Stimulated activated CD8-positive, alpha-beta memory T cell treated with anti-CD3 and anti-CD28 coated beads, Interleukin-4, amount 100 ng/mL, for 1 hour (primary cell): Measurements from ENCODE around the gene RIPPLY3.
"Not testable (repeated sequence)": the region's sequence is repeated elsewhere in the genome, so short reads cannot be mapped to it uniquely, and the experiment has no call there.

Experiments
- DNase-seq, 2 donors: peaks; one replicate each; pipeline ENCODE4 v3.0.0-alpha.2; 2020; ENCODE audit warnings: low read depth in 2 of 2, low spot score in 1 of 2

The RIPPLY3 gene

GRCh38 chr21:37008724-37009123 is 2.2 kb downstream of the RIPPLY3 start:
- no peak for DNase-seq

GRCh38 chr21:37009740-37010341 is 3.3 kb downstream of the RIPPLY3 start:
- peak; percentile 41 to 56 for DNase-seq

DNA sequence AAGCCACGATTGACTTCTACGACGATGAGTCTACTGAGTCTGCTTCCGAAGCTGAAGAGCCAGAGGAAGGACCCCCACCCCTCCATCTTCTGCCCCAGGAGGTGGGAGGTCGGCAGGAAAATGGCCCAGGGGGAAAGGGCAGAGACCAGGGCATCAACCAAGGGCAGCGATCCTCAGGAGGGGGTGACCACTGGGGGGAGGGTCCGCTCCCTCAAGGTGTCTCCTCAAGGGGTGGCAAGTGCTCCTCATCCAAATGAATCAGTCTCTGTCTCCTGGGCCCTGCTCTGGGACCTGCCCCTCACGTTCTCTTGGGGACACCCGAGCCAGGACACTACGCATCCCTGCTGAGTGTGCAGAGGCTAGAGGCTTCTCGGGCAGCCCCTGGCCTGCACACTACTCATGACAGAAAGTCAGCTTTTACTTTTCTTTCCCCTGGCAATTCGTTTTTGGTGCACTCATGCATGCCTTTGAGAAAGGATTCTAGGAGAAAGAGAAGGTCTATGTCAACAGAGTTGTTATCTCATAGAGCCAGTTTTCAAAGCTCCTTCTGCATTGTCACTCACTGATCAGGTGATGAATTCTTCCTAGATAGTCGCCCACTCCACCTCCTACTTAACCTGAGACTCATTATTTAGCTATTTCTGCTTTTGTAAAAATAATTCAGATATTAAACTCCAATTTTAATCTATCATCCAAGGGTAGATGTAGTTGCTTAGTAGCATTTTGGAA is 11.6 kb downstream of the RIPPLY3 start:
- no peak for DNase-seq

GRCh38 chr21:37026499-37026898 is 20.0 kb downstream of the RIPPLY3 start:
- no peak for DNase-seq

DNA sequence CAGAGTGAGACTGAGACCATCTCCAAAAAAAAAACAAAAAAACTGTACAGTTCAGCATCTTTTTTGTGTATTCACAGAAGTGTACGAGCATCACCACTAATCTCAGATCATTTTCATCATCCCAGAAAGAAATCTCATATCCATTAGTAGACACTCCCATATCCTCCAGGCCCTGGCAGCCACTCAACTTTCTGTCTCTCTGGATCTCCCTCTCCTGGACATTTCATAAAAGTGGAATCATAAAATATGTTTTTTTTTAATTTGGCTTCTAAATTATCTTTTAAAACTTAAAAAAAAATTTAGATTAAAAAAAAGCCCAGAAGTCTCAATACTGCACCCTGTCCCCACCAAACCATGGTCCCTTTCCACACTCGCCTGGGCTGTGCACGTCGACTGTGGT is 22.1 kb downstream of the RIPPLY3 start:
- no peak for DNase-seq

DNA sequence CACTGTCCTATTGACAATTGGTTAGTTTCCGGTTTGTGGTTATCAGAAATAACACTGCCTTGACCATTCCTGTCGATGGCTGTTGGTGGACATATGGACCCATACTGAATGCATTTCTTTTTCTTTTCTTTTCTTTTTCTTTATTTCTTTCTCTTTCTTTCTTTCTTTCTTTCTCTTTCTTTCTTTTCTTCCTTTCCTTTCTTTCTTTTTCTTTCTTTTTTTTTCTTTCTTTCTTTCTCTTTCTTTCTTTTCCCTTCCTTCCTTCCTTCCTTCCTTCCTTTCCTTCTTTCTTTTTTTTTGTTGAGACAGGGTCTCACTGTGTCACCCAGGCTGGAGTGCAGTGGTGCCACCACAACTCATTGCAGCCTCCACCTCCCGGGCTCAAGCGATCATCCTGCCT is 24.4 kb downstream of the RIPPLY3 start:
- no peak for DNase-seq

DNA sequence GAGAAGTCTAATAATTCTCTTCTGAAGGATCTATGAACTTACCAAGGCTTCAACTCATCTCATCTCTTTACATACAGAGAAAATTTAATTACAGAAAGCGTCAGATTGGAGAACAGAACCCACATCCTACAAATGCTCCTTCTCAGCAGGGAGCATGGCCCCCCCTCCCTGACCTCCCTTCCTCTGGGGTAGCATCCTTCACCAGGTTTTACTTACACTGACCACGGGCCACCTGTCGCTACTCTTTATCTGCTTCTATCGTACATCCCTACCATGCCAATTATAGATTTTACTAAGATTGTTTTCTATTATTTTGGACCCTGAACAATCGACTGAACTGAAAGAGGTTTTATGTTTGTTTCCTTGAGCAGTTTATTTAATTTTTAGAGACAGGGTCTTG is 25.8 kb downstream of the RIPPLY3 start:
- DNase-seq: no peak

- DNase-seq: no peak
Observed at GRCh38 chr21:37032877-37033471, 26.5 kb downstream of the RIPPLY3 start.

- not testable (repeated sequence) for DNase-seq
Observed at GRCh38 chr21:37034394-37034793, 27.9 kb downstream of the RIPPLY3 start.

DNA sequence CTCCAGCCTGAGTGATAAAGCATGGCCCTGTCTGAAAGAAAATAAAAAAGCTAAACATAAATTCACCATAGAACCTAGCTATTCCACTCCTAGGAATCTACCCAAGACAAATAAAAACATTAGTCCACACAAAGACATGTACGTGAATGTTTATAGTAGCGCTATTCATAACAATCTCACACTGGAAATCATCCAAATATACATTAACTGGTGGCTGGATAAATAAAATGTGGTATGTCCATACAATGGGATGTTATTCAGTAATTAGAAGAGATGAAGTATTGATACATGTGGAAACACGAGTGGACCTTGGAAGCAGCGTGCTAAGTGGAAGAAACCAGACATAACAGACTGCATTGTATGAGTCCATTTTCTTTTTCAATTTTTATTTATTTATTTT is 29.7 kb downstream of the RIPPLY3 start:
- no peak for DNase-seq

DNA sequence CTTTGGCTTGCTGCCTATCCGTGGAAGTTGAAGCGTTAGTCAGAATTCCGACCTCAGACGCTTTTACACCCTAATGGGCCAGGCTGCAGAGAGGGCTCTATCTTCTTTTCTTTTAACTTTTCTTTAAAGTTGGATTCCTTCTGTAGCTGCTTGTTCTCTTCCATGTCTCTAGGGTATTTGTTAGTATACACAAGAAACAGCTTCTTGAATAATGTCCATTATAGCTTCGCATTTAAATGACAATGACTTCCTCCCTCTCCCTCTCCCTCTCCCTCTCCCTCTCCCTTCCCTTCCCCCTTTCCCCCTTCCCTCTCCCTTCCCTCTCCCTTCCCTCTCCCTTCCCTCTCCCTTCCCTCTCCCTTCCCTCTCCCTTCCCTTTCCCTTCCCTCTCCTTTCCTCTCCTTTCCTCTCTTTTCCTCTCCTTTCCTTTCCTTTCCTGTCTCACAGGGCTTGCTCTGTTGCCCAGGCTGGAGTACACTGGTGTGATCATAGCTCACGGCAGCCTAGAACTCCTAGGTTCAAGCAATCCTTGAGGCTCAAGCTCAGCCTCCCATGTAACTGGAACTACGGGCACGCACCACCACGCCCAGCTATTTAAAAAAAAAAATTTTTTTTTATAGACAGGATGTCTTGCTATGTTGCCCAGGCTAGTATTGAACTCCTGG is 33.0 kb downstream of the RIPPLY3 start:
- no peak for DNase-seq

GRCh38 chr21:37040212-37040611 is 33.7 kb downstream of the RIPPLY3 start:
- no peak for DNase-seq

DNA sequence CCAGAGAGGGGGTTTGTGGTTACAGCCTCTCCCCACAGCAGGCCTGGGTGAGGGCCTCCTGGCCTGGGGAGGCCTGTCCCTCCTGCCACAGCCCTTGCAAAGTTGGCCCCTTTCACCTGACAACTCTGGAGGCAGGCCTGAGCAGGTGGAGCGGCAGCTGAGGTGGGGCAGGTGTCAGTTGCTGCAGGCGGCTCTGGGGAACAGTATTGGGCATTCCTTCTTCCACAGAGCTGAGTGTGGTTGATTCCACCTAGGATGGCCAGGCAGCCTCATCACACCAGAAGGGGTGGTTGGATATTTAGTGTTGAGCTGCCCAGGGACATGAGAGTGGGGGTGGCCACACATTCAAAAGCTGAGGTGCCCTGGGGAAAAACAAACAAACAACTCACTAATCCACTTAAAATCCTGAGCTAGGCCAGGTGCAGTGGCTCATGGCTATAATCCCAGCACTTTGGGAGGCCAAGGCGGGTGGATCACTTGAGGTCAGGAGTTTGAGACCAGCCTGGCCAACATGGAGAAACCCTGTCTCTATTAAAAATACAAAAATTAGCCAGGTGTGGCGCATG is 35.3 kb downstream of the RIPPLY3 start:
- no peak for DNase-seq

GRCh38 chr21:37043818-37044217 is 37.3 kb downstream of the RIPPLY3 start:
- no peak for DNase-seq

DNA sequence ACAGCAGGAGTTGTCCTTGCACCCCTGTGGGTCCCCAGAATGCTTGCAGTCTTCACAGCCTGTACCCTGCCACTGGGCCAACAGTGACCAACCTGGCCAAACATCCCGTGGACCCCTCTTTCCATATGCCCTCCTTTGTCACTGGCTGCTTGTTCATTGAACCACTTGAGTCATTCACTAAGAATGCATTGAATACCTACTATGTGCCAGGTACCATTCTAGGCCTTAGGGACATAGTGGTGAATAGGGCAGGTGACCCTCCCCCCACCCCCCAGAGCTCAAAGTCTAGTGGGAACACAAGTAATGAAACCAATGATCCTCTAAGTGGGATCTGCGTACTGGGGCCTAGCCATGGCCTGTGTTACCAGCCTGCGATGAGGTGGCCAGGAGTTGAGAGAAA is 38.1 kb downstream of the RIPPLY3 start:
- DNase-seq: no peak

DNA sequence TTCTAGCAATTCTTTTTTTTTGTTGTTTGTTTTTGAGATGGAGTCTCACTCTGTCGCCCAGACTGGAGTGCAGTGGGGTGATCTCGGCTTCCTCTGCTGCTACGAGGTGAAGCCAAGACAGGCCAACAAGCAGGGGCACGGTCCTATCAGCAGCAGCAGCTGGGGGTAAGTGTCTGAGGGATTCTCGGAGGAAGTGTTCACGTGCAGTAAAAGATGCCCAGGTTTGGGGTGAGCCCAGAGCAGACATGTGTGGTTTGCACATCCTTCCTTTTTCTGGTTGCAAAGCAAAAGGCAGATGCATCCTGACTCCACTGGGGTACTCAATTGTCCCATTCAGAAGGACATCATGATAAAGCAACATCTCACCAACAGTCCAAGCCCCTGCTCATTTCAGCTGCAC is 38.6 kb downstream of the RIPPLY3 start:
- no peak for DNase-seq

- DNase-seq: no peak
Observed at GRCh38 chr21:37045556-37045955, 39.1 kb downstream of the RIPPLY3 start.

DNA sequence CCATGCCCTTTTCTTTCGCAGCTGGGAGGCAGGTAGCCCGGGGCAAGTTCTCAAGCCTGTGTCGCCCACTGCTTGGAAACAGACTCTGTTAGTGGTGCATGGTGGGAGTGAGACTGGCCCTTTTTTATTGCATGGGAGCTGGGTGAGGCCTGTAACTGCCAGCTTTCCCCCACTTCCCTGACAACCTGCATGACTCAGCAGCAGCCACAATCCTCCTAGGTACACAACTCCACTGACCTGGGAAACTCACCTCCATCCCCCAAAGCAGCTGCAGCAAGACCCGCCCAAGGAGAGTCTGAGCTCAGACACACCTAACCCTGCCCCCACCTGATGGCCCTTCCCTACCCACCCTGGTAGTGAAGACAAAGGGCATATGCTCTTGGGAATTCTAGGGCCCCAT is 40.6 kb downstream of the RIPPLY3 start:
- no peak for DNase-seq

DNA sequence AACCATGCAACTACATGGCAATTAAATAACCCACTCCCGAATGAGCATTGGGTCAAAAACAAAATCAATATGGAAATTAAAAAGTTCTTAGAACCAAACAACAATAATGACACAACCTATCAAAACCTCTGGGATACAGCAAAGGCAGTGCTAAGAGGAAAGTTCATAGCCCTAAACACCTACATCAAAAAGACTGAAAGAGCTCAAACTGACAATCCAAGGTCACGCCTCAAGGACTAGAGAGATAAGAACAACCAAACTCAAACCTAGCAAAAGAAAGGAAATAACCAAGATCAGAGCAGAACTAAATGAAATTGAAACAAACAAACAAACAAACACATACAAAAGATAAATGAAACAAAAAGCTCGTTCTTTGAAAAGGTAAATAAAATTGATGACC is 43.2 kb downstream of the RIPPLY3 start:
- not testable (repeated sequence) for DNase-seq

DNA sequence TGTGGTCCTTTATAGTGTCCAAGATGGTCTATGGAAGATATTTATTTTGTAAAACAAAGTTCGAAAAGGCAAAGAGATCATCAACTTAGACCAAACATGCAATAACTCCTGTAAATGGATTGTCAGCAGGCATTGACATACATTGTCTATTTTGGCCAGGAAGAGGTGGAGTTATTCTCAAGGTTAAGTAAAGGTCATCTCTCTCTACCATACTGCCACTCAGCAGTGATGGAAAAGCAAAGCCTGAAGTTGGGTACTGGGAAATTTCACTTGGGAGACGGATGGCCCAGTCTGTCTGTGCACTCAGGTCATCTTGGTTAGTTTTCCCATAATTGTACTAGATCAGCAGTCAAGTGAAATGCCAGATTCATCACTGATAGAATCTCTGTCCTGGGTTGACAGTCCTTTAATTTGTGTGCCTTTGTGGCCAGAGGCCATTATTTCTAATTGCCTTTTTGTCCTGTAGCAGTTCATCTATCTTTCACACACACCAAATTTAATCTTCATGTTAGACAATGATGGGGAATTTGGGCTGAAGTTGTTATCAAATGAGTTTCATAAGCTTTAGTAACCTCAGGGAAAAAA is 48.9 kb downstream of the RIPPLY3 start:
- no peak for DNase-seq

DNA sequence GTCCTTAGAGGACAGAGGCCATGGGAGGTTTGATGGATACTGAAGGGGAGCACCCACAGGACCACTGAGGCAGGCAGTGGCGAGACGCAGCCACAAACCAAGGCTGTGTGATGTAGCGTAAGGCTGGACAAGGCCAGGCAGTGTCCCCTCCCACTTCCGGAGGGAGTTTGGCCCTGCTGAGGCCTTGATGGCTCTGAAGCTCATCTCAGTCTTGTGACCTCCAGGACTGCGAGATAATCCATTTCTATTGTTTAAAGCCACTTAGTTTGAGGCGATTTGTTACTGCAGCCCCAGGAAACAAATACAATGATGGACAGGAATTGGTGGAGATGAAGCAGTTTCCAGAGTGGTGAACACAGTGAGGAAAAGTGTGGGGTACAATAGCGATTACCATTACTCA is 51.1 kb downstream of the RIPPLY3 start:
- no peak for DNase-seq
